Coronary artery (tissue), 2 donors: Measurements from ENCODE around the gene GLT1D1.

Experiments
- DNase-seq: peaks from one replicate; pipeline ENCODE4 v3.0.0-alpha.2; 2017; ENCODE audit warnings: low spot score
- H3K27ac ChIP-seq, 2 donors: fragments of 200-600 bp; sonication (generic); one replicate each; pipeline ENCODE4 v1.5.1; 2016 to 2019
- H3K4me3 ChIP-seq: fragments of 200-600 bp; sonication (generic); 2 replicates; pipeline ENCODE4 v1.5.1; 2016; ENCODE audit warnings: mild to moderate bottlenecking, moderate library complexity
- TF ChIP-seq, protein P1 (sequence below): fragments of 200-600 bp; sonication (generic); IDR thresholded peaks from one replicate; pipeline ENCODE4 v1.5.1; 2019; ENCODE audit warnings: antibody characterized with exemption

Gene GLT1D1

DNA sequence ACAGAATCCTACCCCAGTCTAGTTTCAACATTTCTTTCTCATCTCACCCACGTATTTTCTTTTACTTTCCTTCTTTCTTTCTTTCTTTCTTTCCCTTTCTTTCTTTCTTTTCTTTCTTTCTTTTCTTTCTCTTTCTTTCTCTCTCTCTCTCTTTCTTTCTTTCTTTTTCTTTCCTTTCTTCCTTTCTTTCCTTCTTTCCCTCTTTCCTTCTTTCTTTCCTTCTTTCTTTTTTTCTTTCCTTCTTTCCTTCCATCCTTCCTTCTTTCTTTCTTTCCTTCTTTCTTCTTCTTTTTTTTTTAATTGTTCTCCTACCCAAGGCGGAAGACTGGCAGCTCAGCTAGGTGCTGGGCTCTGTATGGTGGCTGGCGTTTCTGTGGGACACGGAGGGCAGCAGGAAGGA is 55.0 kb downstream of the GLT1D1 start:
- TF ChIP-seq, protein P1, sequence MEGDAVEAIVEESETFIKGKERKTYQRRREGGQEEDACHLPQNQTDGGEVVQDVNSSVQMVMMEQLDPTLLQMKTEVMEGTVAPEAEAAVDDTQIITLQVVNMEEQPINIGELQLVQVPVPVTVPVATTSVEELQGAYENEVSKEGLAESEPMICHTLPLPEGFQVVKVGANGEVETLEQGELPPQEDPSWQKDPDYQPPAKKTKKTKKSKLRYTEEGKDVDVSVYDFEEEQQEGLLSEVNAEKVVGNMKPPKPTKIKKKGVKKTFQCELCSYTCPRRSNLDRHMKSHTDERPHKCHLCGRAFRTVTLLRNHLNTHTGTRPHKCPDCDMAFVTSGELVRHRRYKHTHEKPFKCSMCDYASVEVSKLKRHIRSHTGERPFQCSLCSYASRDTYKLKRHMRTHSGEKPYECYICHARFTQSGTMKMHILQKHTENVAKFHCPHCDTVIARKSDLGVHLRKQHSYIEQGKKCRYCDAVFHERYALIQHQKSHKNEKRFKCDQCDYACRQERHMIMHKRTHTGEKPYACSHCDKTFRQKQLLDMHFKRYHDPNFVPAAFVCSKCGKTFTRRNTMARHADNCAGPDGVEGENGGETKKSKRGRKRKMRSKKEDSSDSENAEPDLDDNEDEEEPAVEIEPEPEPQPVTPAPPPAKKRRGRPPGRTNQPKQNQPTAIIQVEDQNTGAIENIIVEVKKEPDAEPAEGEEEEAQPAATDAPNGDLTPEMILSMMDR, result no peak
- H3K4me3 ChIP-seq, result no peak overlapping the region
- no peak for DNase-seq
- no peak overlapping the region for H3K27ac ChIP-seq

- no peak for DNase-seq
- Histone ChIP-seq H3K27ac (no peak overlapping the region), H3K4me3 (no peak overlapping the region)
- TF ChIP-seq, protein P1, result no peak
These were observed 56.4 kb downstream of the GLT1D1 start for GRCh38 chr12:128909653-128910052.

- TF ChIP-seq, protein P1, result no peak
- Histone ChIP-seq H3K4me3 (no peak overlapping the region), H3K27ac (no peak overlapping the region)
- DNase-seq, result no peak
These were observed 57.4 kb downstream of the GLT1D1 start for GRCh38 chr12:128910629-128911028.

- TF ChIP-seq, protein P1, result no peak
- no peak for DNase-seq
- H3K4me3 ChIP-seq, result no peak overlapping the region
- H3K27ac ChIP-seq, result no peak overlapping the region
These were observed 58.6 kb downstream of the GLT1D1 start for GRCh38 chr12:128911861-128912260.

- Histone ChIP-seq H3K4me3 (no peak overlapping the region), H3K27ac (no peak overlapping the region)
- no peak for DNase-seq
- TF ChIP-seq, protein P1, result no peak
These were observed 61.8 kb downstream of the GLT1D1 start for GRCh38 chr12:128914908-128915563.

DNA sequence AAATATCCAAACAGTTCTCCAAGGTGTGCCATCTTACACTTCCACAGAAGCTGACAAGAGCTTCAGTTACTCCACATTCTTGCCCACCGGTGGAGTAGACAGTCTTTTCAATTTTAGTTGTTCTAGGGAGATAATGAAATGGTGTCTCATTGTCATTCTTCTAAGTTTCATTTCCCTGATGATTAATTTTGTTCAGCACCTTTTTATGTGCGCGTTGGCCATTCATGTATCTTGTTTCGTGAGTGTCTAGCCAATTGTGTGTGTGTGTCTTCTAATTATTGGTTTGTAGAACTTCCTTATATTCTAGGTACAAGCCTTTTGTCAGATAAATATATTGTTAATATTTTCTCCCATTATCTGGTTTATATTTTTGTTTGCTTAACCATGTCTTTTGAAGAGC is 63.1 kb downstream of the GLT1D1 start:
- no peak overlapping the region for H3K4me3 ChIP-seq
- TF ChIP-seq, protein P1, result no peak
- no peak overlapping the region for H3K27ac ChIP-seq
- DNase-seq, result no peak

DNA sequence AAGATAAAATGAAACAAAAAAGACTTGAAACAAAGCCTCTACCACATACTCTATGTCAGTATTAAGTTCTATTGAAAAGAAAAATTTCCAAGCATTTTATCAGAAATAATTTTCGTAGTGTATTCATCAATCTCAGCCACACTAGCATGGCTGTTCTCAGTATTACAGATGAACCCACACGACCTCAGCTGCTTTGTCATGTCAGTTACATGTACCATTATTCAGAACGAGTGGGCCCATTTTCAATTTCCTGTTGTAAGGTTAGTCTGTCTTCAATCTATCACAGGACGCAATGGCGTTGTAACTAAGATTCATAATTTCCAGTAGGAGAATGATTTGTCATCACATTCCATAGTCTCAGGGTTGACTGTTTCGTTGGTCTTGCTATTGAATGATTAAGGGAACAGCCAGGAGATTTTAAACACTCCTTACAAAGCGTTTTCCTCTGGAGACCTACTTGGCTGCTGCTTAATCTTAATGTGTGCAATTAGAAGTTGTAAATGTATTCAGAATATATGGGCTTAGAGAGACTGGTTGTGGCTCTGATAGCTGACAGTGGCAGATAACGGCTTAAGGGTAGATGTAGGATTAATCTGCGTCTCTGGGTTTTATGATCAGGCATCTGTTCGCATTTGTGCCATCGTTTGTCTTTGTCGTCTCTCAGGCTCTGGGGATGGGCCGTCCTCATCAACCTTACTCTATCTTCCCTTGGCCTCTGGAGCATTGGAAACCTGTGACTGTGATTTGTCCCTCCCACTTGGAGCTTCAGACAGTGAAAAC is 65.4 kb downstream of the GLT1D1 start:
- TF ChIP-seq, protein P1, result no peak
- DNase-seq, result no peak
- Histone ChIP-seq H3K27ac (no peak overlapping the region), H3K4me3 (no peak overlapping the region)
